Measurements from ENCODE around the gene RNU6-7.

RNU6-7 gene

DNA sequence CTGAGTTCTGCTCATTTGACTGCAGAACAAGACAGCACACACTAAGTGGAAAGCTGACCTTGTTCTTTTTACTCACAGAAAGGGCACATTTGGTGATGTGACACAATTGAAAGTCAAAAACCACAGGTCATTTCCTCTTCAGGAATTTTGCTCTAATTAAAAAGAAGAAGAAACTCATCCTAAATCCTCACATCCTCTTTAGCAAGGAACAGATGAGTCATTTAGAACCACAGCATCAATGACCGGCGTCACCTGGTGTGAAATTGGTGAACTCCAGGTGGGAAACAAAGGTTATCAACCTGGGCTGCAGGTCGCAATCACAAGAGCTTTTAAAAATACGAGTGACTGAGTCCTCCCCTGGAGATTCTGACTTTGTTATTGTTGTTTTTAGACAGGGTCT, 4.1 kb downstream of the RNU6-7 start:
- no peak for DNase-seq

DNA sequence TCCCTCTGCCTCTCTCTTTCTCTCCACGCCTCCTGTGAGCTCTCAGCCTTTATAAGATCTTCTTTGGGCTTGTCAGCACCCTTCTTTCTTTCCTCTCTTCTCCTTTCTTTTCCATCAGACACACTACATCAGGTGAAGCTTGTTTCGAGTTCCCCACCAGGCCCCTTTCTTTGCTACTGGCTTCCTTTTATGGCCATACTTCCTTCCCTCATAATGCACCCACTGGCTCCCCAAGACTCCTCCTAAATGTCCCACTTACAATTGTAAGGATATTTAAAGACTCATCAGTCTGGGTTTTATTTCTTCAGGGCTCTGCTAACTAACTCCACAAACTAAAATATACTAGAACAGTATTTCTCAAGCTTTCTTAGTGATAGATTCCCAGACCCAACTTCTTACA, 4.7 kb downstream of the RNU6-7 start:
- DNase-seq, result no peak

GRCh38 chr14:32208490-32208889, 6.6 kb downstream of the RNU6-7 start:
- DNase-seq, result no peak

DNA sequence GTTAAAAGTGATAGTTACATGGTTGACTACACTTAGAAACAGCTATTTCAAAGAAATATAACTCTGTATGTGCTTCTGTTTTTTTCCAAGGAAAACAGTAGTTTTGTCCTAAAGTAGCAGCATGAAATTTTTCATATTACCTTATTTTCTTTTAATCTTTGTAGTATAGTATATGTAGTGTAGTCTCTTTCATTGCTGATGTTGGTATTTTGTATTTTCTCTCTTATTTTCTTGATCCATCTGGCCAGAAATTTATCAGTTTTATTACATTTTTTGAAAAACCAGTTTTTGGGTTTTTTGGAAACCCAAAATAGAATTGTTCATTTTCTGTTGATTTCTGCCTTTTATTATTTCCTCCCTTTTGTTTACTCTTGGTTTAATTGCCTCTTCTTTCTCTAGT, 7.6 kb downstream of the RNU6-7 start:
- no peak for DNase-seq

- no peak for DNase-seq
These were observed 9.2 kb downstream of the RNU6-7 start for GRCh38 chr14:32211068-32211404.

DNA sequence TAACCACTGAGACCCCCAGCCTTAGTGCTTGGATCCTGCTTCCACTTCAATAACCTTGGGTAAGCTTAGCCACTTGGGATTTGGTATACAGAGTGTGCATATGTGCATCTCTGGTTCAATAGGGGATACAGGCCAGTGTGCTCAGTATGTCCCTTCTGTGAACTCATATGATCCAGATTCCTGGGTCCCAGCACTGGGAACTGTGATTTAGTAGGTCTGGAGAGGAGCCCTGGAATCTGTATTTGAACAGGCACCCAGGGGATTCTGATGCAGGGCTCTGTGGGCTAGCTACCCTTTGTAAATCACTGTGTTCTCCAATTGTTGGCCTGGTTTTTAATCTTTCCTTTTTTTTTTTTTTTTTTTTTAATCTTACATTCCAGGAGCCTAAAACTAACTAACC, 11.0 kb downstream of the RNU6-7 start:
- no peak for DNase-seq

DNA sequence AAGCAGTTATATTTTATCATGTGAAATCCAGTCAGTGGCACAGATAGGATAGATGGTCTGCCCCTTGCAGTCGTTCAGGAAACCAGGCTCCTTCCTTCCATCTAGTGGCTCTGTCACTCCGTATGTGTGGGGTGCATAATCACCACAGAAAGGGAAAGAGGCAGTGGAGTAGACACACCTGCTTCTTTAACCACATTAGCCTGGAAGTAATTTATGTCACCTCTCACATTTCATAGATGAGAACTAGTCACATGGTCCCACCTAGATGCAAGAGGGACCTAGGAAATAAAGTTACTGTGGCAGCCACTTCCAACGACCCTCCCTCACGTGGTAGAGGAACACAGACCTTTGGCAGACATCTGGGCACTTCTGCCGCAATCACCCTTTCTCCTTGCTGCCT, 15.5 kb downstream of the RNU6-7 start:
- peak; percentile 61 for DNase-seq

DNA sequence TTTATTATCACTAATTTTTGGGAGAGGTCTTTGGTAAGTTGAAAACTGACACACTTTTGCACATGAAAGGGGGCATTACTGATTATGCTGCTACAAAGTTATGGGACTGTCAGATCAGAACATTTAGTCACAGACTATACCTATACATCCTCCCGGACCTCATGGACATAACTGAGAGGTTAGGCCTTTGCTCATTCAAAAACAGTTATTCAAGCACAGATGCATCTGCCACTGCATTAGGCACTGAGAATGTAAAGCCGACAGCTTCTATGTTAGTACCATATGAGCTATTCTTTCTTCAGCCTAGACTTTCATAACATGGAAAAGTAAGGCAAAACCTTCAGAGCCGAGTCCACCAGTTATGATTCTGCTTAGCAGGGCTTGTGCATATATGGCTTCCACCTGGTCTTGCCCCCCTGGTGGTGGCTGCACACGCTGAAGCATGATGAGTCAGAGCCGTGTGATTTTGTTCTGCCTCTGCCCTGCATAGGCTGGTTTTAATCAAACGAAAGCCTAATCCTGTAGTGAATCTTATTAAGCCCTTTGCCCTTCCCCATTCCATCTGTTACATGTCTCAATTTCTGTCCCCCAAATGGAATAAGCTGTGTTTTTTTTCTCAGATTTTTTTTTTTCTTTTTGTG, 23.0 kb downstream of the RNU6-7 start:
- DNase-seq, result peak; percentile 70

- no peak for DNase-seq
These were observed 23.6 kb downstream of the RNU6-7 start for GRCh38 chr14:32225378-32225920.

DNA sequence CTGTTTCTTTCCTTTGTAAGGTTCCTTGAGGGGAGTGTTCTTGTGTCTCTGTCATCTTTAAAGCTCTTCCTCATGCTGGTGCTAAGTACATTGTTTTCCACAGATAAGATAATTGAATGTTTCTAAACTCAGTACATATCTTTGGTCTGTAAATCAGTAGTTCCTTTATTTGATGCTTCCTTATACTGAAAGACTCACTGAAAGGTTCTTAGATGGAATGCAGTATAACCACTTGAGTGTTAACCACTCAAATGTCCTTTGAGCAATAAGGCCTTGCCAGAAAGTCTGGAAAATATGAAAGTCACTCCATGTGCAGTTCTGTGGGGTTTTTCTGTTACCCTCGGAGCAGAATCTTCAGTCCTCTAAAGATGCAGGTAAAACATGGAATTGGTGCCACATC, 24.2 kb downstream of the RNU6-7 start:
- no peak for DNase-seq

GRCh38 chr14:32230181-32230580, 28.3 kb downstream of the RNU6-7 start:
- DNase-seq, result no peak

DNA sequence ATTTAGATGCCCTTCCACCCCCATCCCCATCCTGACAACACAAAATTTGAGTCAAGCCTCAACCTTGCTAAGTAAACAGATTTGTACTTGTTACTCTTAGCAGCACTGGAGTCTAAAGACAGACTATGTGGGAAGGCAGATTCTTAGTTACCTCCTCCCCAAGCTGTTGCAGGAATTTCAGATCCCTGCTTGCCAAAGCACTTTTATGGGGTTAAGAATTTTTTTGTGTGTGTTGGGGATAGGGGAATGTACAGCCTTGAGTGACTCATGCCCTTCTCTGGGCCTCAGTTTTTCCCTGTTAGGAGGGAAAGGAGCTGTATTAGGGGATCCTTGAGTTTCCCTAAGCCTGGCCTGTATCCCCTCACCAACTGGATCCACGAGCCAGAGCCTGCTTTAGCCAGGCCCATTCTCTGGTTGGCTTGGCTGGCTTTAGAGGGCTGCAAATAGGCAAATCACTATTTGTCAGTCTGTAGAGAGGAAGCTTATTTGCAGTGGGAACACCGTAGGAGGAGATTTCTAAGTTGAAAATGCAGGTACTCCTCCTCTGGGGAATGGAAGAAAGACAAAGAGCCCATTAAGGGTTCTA, 28.9 kb downstream of the RNU6-7 start:
- no peak for DNase-seq

DNA sequence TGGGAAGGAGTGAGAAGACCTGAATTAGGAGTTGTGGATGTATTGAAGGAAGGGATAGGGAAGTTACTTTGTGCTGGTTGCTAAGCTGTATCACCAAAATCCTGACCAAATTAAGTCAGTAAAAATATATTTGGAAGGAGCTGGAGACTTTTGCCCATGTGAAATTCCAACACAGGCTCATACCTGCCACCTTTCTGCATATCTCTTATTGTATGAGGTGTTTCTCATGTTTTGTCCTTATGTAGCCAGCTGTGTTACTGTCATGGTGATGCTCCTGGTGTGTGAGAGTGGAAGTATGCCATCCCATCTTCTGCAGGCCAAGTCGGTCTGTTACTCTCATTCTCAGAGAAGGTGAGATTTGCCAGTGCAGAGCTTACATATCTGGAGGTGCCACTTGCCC, 30.6 kb downstream of the RNU6-7 start:
- no peak for DNase-seq

DNA sequence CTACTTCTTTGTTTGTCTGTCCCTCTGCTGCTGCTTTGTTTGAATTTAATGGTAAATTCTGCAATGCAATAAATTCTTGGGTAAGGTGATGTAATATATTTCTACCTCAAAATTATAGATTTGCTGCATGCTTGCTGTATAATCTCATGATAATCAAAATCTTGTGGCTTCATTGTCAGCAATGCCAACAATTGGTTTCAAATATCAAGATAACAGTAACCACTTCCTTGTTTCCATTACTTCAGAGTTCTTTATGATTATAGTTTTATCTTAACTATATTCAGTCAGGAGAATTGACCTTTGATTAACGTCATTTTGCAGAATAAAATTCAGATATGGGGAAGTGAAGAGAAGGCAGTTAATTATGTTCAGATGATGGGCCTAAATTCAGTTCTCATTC, 31.4 kb downstream of the RNU6-7 start:
- no peak for DNase-seq

DNA sequence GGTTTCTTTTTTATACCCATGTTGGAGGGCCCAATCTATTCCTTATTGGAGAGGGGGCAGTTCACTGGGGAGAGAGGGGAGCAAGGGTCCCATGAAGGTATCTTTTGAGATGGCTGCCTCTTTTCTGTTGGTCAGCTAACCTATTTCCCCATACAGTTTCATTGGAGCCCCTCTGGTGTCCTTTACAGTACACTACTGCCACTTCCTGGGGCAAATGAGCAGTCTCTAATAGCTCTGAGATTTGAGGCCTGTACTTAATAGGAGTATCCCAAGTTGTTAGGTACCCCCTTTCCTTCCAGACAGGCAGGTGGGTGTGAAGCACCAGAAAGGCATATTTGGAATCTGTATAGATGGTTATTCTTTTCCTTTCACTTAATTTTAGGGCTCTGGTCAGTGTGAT, 42.6 kb downstream of the RNU6-7 start:
- no peak for DNase-seq

GRCh38 chr14:32246751-32247150, 44.9 kb downstream of the RNU6-7 start:
- no peak for DNase-seq

GRCh38 chr14:32249371-32249770, 47.5 kb downstream of the RNU6-7 start:
- DNase-seq, result no peak

DNA sequence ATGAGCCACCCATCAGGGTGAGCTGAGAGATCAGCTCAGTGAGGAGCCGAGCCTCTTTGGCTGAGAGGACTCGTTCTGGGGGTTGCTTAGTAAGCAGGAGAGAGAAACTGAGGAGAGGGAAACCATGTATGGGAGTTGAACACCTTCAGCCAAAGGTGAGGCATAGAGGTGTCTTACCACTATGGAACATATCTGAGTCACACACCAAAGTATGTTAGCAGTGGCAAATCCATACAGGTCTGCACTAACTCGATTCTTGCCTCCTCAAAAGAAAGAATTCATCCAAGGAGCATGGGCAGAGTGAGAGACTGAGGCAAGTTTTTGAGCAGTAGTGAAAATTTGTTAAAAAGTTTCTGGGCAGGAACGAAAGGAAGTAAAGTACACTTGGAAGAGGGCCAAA, 47.9 kb downstream of the RNU6-7 start:
- DNase-seq, result no peak

- no peak for DNase-seq
These were observed 48.8 kb downstream of the RNU6-7 start for GRCh38 chr14:32250681-32251080.

GRCh38 chr14:32251530-32251929, 49.7 kb downstream of the RNU6-7 start:
- DNase-seq, result no peak
